NCI-H2107 treated with DMSO at 0.1 percent for 48 hours (cell line): ENCODE data around the gene RNF121.
A peak's percentile ranks its signal among the peaks of the same experiment; 100 is the strongest.

Experiments
- DNase-seq: peaks from one replicate; lab custom pipeline; 2025; ENCODE audit not compliant: unreplicated experiment; lab: John Stamatoyannopoulos, UW

The RNF121 gene

GRCh38 chr11:71934213-71934612, 5.4 kb downstream of the RNF121 start:
- no peak for DNase-seq

GRCh38 chr11:71935338-71935925, 6.6 kb downstream of the RNF121 start:
- DNase-seq, result no peak

GRCh38 chr11:71936825-71937224, 8.0 kb downstream of the RNF121 start:
- DNase-seq, result no peak

- DNase-seq, result no peak
Measured at GRCh38 chr11:71937826-71938225, 9.0 kb downstream of the RNF121 start.

GRCh38 chr11:71940561-71941219, 11.8 kb downstream of the RNF121 start:
- no peak for DNase-seq

- no peak for DNase-seq
Measured at GRCh38 chr11:71946144-71946571, 17.3 kb downstream of the RNF121 start.

GRCh38 chr11:71947498-71947897, 18.7 kb downstream of the RNF121 start:
- DNase-seq, result no peak

GRCh38 chr11:71948314-71949027, 19.6 kb downstream of the RNF121 start:
- DNase-seq, result no peak

- DNase-seq, result no peak
Measured at GRCh38 chr11:71949034-71949433, 20.2 kb downstream of the RNF121 start.

GRCh38 chr11:71951741-71952310, 23.0 kb downstream of the RNF121 start:
- DNase-seq, result no peak

- no peak for DNase-seq
Measured at GRCh38 chr11:71955898-71956456, 27.1 kb downstream of the RNF121 start.

- no peak for DNase-seq
Measured at GRCh38 chr11:71962428-71963038, 33.7 kb downstream of the RNF121 start.

- no peak for DNase-seq
Measured at GRCh38 chr11:71963468-71963867, 34.6 kb downstream of the RNF121 start.

GRCh38 chr11:71964641-71965040, 35.8 kb downstream of the RNF121 start:
- DNase-seq, result no peak

- DNase-seq, result no peak
Measured at GRCh38 chr11:71971680-71972079, 42.8 kb downstream of the RNF121 start.

- no peak for DNase-seq
Measured at GRCh38 chr11:71976551-71976950, 47.7 kb downstream of the RNF121 start.

- DNase-seq, result no peak
Measured at GRCh38 chr11:71977090-71977489, 48.2 kb downstream of the RNF121 start.

- DNase-seq, result peak; percentile 28
Measured at GRCh38 chr11:71977743-71978418, 49.0 kb downstream of the RNF121 start.

- DNase-seq, result no peak
Measured at GRCh38 chr11:71979094-71979493, 50.2 kb downstream of the RNF121 start.

- no peak for DNase-seq
Measured at GRCh38 chr11:71979602-71980001, 50.8 kb downstream of the RNF121 start.

- no peak for DNase-seq
Measured at GRCh38 chr11:71986131-71986530, 57.3 kb downstream of the RNF121 start.
